A673 (cell line): ENCODE measurements around the gene CAPN7. TPM values are rescaled to one million over a fixed set of nuclear protein-coding genes. Genes with fewer than 3 reads are reported as not detected.
"Not testable (repeated sequence)": the region's sequence is repeated elsewhere in the genome, so short reads cannot be mapped to it uniquely, and the experiment has no call there.

Experiments used
- BruUV-seq: library from RNA; stranded (reverse); fragments of 400-500 nt; replicated peaks from 2 replicates; lab custom pipeline; 2021; lab: Mats Ljungman, UMichigan
- CTCF ChIA-PET: fragments of 300-600 bp; sonication (Branson Sonifier 250); formaldehyde crosslinking; loops from one replicate; lab custom pipeline; 2022; ENCODE audit warnings: antibody characterized with exemption; lab: Charles Lee
- POLR2A ChIA-PET: fragments of 300-600 bp; sonication (Branson Sonifier 250); formaldehyde crosslinking; loops from one replicate; lab custom pipeline; 2022; ENCODE audit warnings: antibody characterized with exemption; ENCODE audit not compliant: low non-redundant PET; lab: Charles Lee
- DNase-seq: peaks from one replicate; pipeline ENCODE4 v3.0.0-alpha.2; 2015; ENCODE audit warnings: low spot score
- H3K27ac ChIP-seq: fragments of 200-600 bp; sonication (generic); 2 replicates; pipeline ENCODE4 v1.5.1; 2016; ENCODE audit warnings: mixed run types, low read depth, mild to moderate bottlenecking, mixed read lengths, antibody characterized with exemption, low read length; ENCODE audit not compliant: poor library complexity, severe bottlenecking
- H3K27me3 ChIP-seq: fragments of 200-600 bp; sonication (generic); replicated peaks from 2 replicates; pipeline ENCODE4 v1.6.1; 2017; ENCODE audit warnings: mixed run types, low read depth, mild to moderate bottlenecking, mixed read lengths, antibody characterized with exemption, low read length; ENCODE audit not compliant: insufficient read depth, poor library complexity
- H3K36me3 ChIP-seq: fragments of 200-600 bp; sonication (generic); 2 replicates; pipeline ENCODE4 v1.6.1; 2016; ENCODE audit warnings: mixed run types, mild to moderate bottlenecking, mixed read lengths, antibody characterized with exemption, low read length; ENCODE audit not compliant: insufficient read depth, poor library complexity, severe bottlenecking
- H3K4me1 ChIP-seq: fragments of 200-600 bp; sonication (generic); 2 replicates; pipeline ENCODE4 v1.6.1; 2017; ENCODE audit warnings: mixed run types, mild to moderate bottlenecking, mixed read lengths, antibody characterized with exemption, low read length; ENCODE audit not compliant: insufficient read depth, poor library complexity, severe bottlenecking
- H3K4me3 ChIP-seq: fragments of 200-600 bp; sonication (generic); 2 replicates; pipeline ENCODE4 v1.5.1; 2016; ENCODE audit warnings: low read depth, mixed run types, mild to moderate bottlenecking, mixed read lengths, low read length; ENCODE audit not compliant: poor library complexity, severe bottlenecking
- H3K9me3 ChIP-seq: fragments of 200-600 bp; sonication (generic); 2 replicates; pipeline ENCODE4 v1.6.1; 2016; ENCODE audit warnings: mixed run types, low read depth, mild to moderate bottlenecking, mixed read lengths, antibody characterized with exemption, low read length; ENCODE audit not compliant: poor library complexity, severe bottlenecking
- CTCF ChIP-seq: fragments of 300-800, 200-600 bp; sonication (generic); conservative IDR thresholded peaks from 2 replicates; pipeline ENCODE4 v1.5.1; 2017; ENCODE audit warnings: low read depth, mild to moderate bottlenecking, antibody characterized with exemption, low read length, moderate library complexity, mixed read lengths
- EZH2 ChIP-seq: fragments of 200-600 bp; sonication (generic); IDR thresholded peaks from 2 replicates; pipeline ENCODE4 v1.6.1; 2017; ENCODE audit warnings: borderline replicate concordance, low read depth, mild to moderate bottlenecking, mixed read lengths, antibody characterized with exemption, low read length; ENCODE audit not compliant: poor library complexity, severe bottlenecking
- intact Hi-C: fragments of 100-400 bp; cut with micrococcal nuclease; formaldehyde crosslinking; loops from one replicate; pipeline ENCODE4 v1.10.0; 2022; ENCODE audit not compliant: unreplicated experiment
- total RNA-seq: library from RNA; stranded (reverse); gene quantifications from 2 replicates; pipeline ENCODE4 v1.2.3, GENCODE V29; 2021

The CAPN7 gene
- total RNA-seq, 1 experiment from 2014 or later = 38.6 TPM

- no peaks in the 10 kb centered on the region for H3K9me3 ChIP-seq
- H3K27me3 ChIP-seq = peaks cover 24% of the 10 kb centered on the region
- ChIA-PET CTCF (no interaction called here), POLR2A (no interaction called here)
- DNase-seq = no peak
- no TSS peak for BruUV-seq
- intact Hi-C loops = no loop called here
- no peaks in the 10 kb centered on the region for H3K4me1 ChIP-seq
- no peak overlapping the region for H3K4me3 ChIP-seq
- H3K27ac ChIP-seq = no peak overlapping the region
- H3K36me3 ChIP-seq = no peaks in the 10 kb centered on the region
- TF ChIP-seq CTCF (no peak), EZH2 (no peak)
Measured at GRCh38 chr3:15165061-15165460, 41.0 kb upstream of the CAPN7 start.

- H3K27ac ChIP-seq, H3K9me3 ChIP-seq, intact Hi-C loops, H3K4me1 ChIP-seq, CTCF ChIA-PET, POLR2A ChIA-PET, H3K4me3 ChIP-seq, BruUV-seq, H3K36me3 ChIP-seq, DNase-seq: not testable (repeated sequence)
- H3K27me3 ChIP-seq = peaks cover 34% of the 10 kb centered on the region
Measured at GRCh38 chr3:15166391-15166790, 39.7 kb upstream of the CAPN7 start.

- Histone ChIP-seq H3K9me3 (no peaks in the 10 kb centered on the region), H3K27ac (no peak overlapping the region), H3K27me3 (peaks cover 71% of the 10 kb centered on the region), H3K36me3 (no peaks in the 10 kb centered on the region), H3K4me1 (no peaks in the 10 kb centered on the region), H3K4me3 (no peak overlapping the region)
- DNase-seq = no peak
- POLR2A ChIA-PET = no interaction called here
- no TSS peak for BruUV-seq
- intact Hi-C loops = no loop called here
- CTCF ChIA-PET = no interaction called here
- no peak for TF ChIP-seq EZH2
- no peak for TF ChIP-seq CTCF
Measured at GRCh38 chr3:15171096-15171495, 35.0 kb upstream of the CAPN7 start.

- POLR2A ChIA-PET = no interaction called here
- H3K27me3 ChIP-seq = peaks cover 80% of the 10 kb centered on the region
- CTCF ChIA-PET = no interaction called here
Measured at GRCh38 chr3:15172806-15173205, 33.2 kb upstream of the CAPN7 start.

More at GRCh38 chr3:15172806-15173205, 33.2 kb upstream of the CAPN7 start:
- Histone ChIP-seq H3K27ac (no peak overlapping the region), H3K36me3 (no peaks in the 10 kb centered on the region), H3K4me3 (no peak overlapping the region), H3K9me3 (no peaks in the 10 kb centered on the region), H3K4me1 (no peaks in the 10 kb centered on the region)
- DNase-seq = no peak
- BruUV-seq = no TSS peak
- TF ChIP-seq CTCF = no peak
- TF ChIP-seq EZH2 = no peak
- intact Hi-C loops = no loop called here
